ENCODE measurements around the gene TTC8.

DNA sequence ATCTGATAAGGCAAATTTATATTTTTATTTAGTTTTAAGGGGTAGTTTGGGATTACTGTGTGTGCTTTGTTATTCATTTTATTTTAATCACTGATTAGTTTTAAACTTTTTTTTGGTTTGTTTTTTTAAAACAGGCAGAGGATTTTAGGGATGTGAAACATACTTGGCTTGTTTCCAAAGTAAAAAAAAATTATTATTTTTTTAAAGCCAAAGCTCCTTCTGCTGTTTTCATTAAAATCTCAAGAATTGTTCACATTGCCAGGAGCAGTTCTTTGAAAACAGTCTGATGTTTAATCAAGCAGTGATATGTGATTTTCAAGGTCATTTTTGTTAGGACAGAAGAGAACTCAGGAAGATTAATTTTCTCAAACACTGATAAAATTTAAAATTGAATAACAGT is 11.2 kb downstream of the TTC8 start:
- TF ChIP-seq, protein P1, sequence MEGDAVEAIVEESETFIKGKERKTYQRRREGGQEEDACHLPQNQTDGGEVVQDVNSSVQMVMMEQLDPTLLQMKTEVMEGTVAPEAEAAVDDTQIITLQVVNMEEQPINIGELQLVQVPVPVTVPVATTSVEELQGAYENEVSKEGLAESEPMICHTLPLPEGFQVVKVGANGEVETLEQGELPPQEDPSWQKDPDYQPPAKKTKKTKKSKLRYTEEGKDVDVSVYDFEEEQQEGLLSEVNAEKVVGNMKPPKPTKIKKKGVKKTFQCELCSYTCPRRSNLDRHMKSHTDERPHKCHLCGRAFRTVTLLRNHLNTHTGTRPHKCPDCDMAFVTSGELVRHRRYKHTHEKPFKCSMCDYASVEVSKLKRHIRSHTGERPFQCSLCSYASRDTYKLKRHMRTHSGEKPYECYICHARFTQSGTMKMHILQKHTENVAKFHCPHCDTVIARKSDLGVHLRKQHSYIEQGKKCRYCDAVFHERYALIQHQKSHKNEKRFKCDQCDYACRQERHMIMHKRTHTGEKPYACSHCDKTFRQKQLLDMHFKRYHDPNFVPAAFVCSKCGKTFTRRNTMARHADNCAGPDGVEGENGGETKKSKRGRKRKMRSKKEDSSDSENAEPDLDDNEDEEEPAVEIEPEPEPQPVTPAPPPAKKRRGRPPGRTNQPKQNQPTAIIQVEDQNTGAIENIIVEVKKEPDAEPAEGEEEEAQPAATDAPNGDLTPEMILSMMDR (conservative IDR thresholded peaks at IDR 0.05; ENCODE audit: low read depth, low read length), result no peak
- no peak for TF ChIP-seq EZH2 (IDR thresholded peaks at IDR 0.05; ENCODE audit: borderline replicate concordance, low read depth, low read length, poor library complexity, severe bottlenecking)

All from A673 (cell line).